Fibroblast of lung (primary cell): ENCODE results near the gene EYA3. TPM values are rescaled to one million over a fixed set of nuclear protein-coding genes. Genes with fewer than 3 reads are reported as not detected.

ENCODE experiments used
- DNase-seq, 2 donors: peaks; one replicate each; pipeline versions ENCODE4 v3.0.0 to v3.0.0-alpha.2; 2010; ENCODE audit warnings: low read depth in 2 of 2
- H2AFZ ChIP-seq: 2 replicates; pipeline ENCODE4 v1.5.1; 2012; ENCODE audit warnings: low read length, control low read depth, inconsistent platforms
- H3K27ac ChIP-seq: 2 replicates; pipeline ENCODE4 v1.5.1; 2011; ENCODE audit warnings: low read length, control low read depth; ENCODE audit not compliant: insufficient read depth
- H3K27me3 ChIP-seq: 2 replicates; pipeline ENCODE4 v1.5.1; 2011; ENCODE audit warnings: mild to moderate bottlenecking, low read length; ENCODE audit not compliant: control insufficient read depth, insufficient read depth
- H3K36me3 ChIP-seq: 2 replicates; pipeline ENCODE4 v1.5.1; 2011; ENCODE audit warnings: low read length; ENCODE audit not compliant: control insufficient read depth, insufficient read depth
- H3K4me1 ChIP-seq: 2 replicates; pipeline ENCODE4 v1.5.1; 2011; ENCODE audit warnings: low read length; ENCODE audit not compliant: control insufficient read depth, insufficient read depth; ENCODE audit errors: extremely low read depth
- H3K4me2 ChIP-seq: 2 replicates; pipeline ENCODE4 v1.5.1; 2011; ENCODE audit warnings: low read length, control low read depth; ENCODE audit not compliant: insufficient read depth; ENCODE audit errors: extremely low read depth
- H3K4me3 ChIP-seq, 4 experiments: fragments of 200-600 bp in 1 of 4; sonication (generic) in 1 of 4; replicated peaks in 1 of 4; 2 replicates each; pipeline ENCODE4 v1.5.1; 2011 to 2016; ENCODE audit warnings: low read length in 4 of 4, low read depth in 3 of 4, mild to moderate bottlenecking in 3 of 4, control low read depth in 2 of 4, inconsistent platforms in 1 of 4, mixed read lengths in 1 of 4; ENCODE audit not compliant: insufficient read depth in 1 of 4; ENCODE audit errors: control extremely low read depth in 1 of 4
- H3K79me2 ChIP-seq: 2 replicates; pipeline ENCODE4 v1.5.1; 2012; ENCODE audit warnings: mild to moderate bottlenecking, low read length, inconsistent platforms; ENCODE audit not compliant: control insufficient read depth, insufficient read depth
- H3K9ac ChIP-seq: 2 replicates; pipeline ENCODE4 v1.5.1; 2011; ENCODE audit warnings: mild to moderate bottlenecking, low read length, control low read depth; ENCODE audit not compliant: insufficient read depth
- H3K9me3 ChIP-seq: 2 replicates; pipeline ENCODE4 v1.5.1; 2012; ENCODE audit warnings: low read depth, low read length; ENCODE audit not compliant: control insufficient read depth, insufficient read depth
- H4K20me1 ChIP-seq: 2 replicates; pipeline ENCODE4 v1.5.1; 2011; ENCODE audit warnings: low read length; ENCODE audit not compliant: control insufficient read depth, insufficient read depth; ENCODE audit errors: extremely low read depth
- CTCF ChIP-seq, 2 donors: IDR thresholded peaks in 1 of 2; conservative IDR thresholded peaks in 1 of 2; 1 replicate in 1 of 2; 2 replicates in 1 of 2; pipeline ENCODE4 v1.5.1; 2011 to 2012; ENCODE audit warnings: low read length in 2 of 2, control low read depth in 1 of 2, inconsistent platforms in 1 of 2, low read depth in 1 of 2, mild to moderate bottlenecking in 1 of 2
- EZH2 ChIP-seq: IDR thresholded peaks from 2 replicates; pipeline ENCODE4 v1.5.1; 2012; ENCODE audit warnings: low read length, control low read depth, mild to moderate bottlenecking; ENCODE audit errors: missing control alignments
- polyA plus RNA-seq, 2 donors: library from polyadenylated mRNA; depleted of rRNA in 1 of 2; stranded (reverse) in 1 of 2; unstranded in 1 of 2; fragments of >200 nt; gene quantifications; 2 replicates each; pipeline ENCODE4 v1.2.1, GENCODE V29; 2011 to 2012; ENCODE audit warnings: missing spikeins in 1 of 2
- total RNA-seq: library from RNA; depleted of rRNA; stranded (reverse); fragments of >200 nt; gene quantifications from 2 replicates; pipeline ENCODE4 v1.2.1, GENCODE V29; 2014

Gene EYA3
- total and polyA plus RNA-seq, 2 donors (not counting 1 experiment from before 2014, with no cell fraction given) = 11.2 to 17.5 TPM

GRCh38 chr1:27936370-27936769 is 152.0 kb downstream of the EYA3 start:
- Histone ChIP-seq H3K4me2 (no peak overlapping the region), H3K36me3 (no peaks in the 10 kb centered on the region), H3K4me1 (no peaks in the 10 kb centered on the region), H2AFZ (no peak overlapping the region), H3K27me3 (peaks cover 13% of the 10 kb centered on the region), H3K79me2 (no peaks in the 10 kb centered on the region), H3K27ac (no peak overlapping the region), H3K9me3 (no peaks in the 10 kb centered on the region), H3K9ac (no peak overlapping the region), H3K4me3 (no peak overlapping the region), H4K20me1 (no peaks in the 10 kb centered on the region)
- no peak for TF ChIP-seq CTCF (conservative IDR thresholded peaks at IDR 0.05 in 1 of 2, IDR thresholded peaks at IDR 0.05 in 1 of 2; ENCODE audit: low read depth in 1 of 2, low read length in 2 of 2)
- TF ChIP-seq EZH2 = no peak
- no peak for DNase-seq

DNA sequence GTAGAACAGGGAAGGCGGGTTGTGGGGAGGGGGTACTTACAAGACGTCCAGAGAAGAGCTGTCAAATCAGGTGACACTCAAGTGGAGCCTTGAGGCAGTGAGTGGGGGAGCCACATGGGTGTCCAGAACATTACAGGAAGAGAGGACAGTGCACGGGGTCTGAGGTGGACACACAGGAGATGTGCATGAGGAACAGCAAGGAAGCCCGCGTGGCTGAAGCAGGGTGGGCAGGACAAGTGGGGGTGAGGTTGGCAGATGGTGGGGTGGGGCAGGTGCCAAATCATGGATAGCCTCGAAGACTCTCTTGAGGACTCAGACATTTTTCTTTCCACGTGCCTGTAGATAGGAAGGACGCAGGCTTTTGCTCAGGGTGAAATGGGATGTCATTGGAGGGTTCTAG is 152.7 kb downstream of the EYA3 start:
- Histone ChIP-seq H3K36me3 (no peaks in the 10 kb centered on the region), H4K20me1 (no peaks in the 10 kb centered on the region), H3K4me1 (no peaks in the 10 kb centered on the region), H3K4me3 (no peak overlapping the region), H3K9me3 (no peaks in the 10 kb centered on the region), H3K4me2 (no peak overlapping the region), H3K27ac (no peak overlapping the region), H3K9ac (no peak overlapping the region), H2AFZ (no peak overlapping the region), H3K27me3 (peaks cover 13% of the 10 kb centered on the region), H3K79me2 (no peaks in the 10 kb centered on the region)
- TF ChIP-seq CTCF (conservative IDR thresholded peaks at IDR 0.05 in 1 of 2, IDR thresholded peaks at IDR 0.05 in 1 of 2; ENCODE audit: low read depth in 1 of 2, low read length in 2 of 2) (no peak), EZH2 (no peak)
- DNase-seq = no peak

DNA sequence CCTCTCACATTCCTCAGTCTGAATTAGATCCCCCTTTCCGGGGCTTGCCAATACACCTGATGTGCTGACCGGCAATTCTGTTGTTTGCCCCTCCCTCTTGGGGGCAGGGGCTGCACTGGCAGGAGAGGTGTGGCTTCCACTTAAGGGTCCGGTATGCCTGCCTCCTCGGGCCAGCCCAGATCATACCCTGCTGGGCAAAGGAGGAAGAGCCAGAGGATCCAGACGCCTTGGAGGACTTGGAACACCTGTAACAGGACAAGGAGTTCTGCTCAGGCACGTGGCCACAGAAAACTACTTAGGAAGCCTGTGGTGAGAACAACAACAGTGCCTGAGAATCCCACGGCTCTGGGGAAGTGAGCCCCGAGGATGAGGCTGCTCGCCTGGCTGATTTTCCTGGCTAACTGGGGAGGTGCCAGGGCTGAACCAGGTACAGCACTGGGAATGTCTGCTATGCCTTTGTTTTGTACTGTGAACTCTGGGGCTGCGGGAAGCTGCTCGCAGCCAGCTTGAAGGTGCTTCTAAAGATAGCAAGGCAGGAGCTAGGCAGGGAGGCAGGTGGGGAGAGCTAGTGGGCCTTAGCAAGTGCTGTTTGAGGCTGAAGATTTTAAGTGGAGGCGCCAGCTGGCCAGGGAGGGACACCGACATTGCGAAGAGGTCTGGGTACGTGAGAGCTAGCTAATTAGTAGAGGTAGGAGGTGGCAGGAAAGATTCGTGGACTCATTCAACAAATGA is 153.4 kb downstream of the EYA3 start, which contains the start of gene SMPDL3B:
TSS of gene SMPDL3B (plus strand) at position 183 of the 732 bp plus-strand sequence. CDS start at position 367, 184 bp downstream.
- Histone ChIP-seq H3K27me3 (peaks cover 13% of the 10 kb centered on the region), H3K9ac (no peak within 1 kb of the TSS), H3K79me2 (no peaks in the 10 kb centered on the region), H3K4me2 (peak within 1 kb of the TSS; percentile 23), H3K4me3 (no peak within 1 kb of the TSS), H4K20me1 (no peaks in the 10 kb centered on the region), H3K27ac (no peak within 1 kb of the TSS), H2AFZ (peak within 1 kb of the TSS; percentile 16), H3K4me1 (no peaks in the 10 kb centered on the region), H3K9me3 (no peaks in the 10 kb centered on the region), H3K36me3 (no peaks in the 10 kb centered on the region)
- TF ChIP-seq EZH2 = no peak
- TF ChIP-seq CTCF (conservative IDR thresholded peaks at IDR 0.05 in 1 of 2, IDR thresholded peaks at IDR 0.05 in 1 of 2; ENCODE audit: low read depth in 1 of 2, low read length in 2 of 2) = no peak
- DNase-seq = peak in 1 of 2 donors; percentile 19
